Kidney epithelial cell (primary cell): Measurements from ENCODE around the gene CCSER2. TPM values are rescaled to one million over a fixed set of nuclear protein-coding genes. Genes with fewer than 3 reads are reported as not detected.
A peak's percentile ranks its signal among the peaks of the same experiment; 100 is the strongest.

Source experiments
- DNase-seq: peaks from one replicate; pipeline ENCODE4 v3.0.0-alpha.2; 2010; ENCODE audit warnings: low read depth
- H3K27me3 ChIP-seq: 2 replicates; pipeline ENCODE4 v1.6.0; 2011; ENCODE audit warnings: low read length; ENCODE audit not compliant: control insufficient read depth, insufficient read depth
- H3K36me3 ChIP-seq: 2 replicates; pipeline ENCODE4 v1.5.1; 2011; ENCODE audit warnings: low read length; ENCODE audit not compliant: control insufficient read depth, insufficient read depth
- H3K4me3 ChIP-seq: 2 replicates; pipeline ENCODE4 v1.5.1; 2011; ENCODE audit warnings: low read depth, mild to moderate bottlenecking, control low read depth, low read length
- total RNA-seq: library from RNA; depleted of rRNA; stranded (reverse); fragments of >200 nt; gene quantifications from 2 replicates; pipeline ENCODE4 v1.2.3, GENCODE V29; 2015
- TF ChIP-seq, protein P1 (sequence below): IDR thresholded peaks from 2 replicates; pipeline ENCODE4 v1.5.1; 2011; ENCODE audit warnings: mild to moderate bottlenecking, moderate library complexity, low read length, control low read depth, inconsistent platforms; ENCODE audit not compliant: insufficient read depth, poor library complexity, severe bottlenecking

The CCSER2 gene
- total RNA-seq, 1 donor from 2014 or later: 28.0 TPM

DNA sequence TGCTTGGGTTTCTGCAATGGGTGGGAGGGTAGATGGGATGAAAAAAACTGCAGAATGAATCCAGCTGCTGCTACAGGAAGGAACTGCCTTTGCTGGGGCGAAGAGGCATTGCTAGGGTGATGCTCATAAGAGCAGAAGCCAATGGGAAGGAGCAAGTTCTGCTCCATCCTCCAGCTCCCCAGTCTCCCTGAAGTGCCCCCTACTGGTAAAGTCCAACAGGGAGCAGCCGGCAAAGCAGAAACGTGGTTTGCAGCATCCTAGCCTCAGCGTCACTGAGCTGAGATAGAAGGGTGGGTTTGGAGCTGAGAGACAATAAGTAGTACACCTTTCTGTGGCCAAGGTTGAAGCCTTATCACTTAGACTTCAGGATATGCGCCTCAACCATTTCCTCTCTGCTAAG is 220.5 kb downstream of the CCSER2 start:
- DNase-seq: no peak
- H3K36me3 ChIP-seq: no peaks in the 10 kb centered on the region
- peaks cover 2% of the 10 kb centered on the region for H3K27me3 ChIP-seq
- TF ChIP-seq, protein P1, sequence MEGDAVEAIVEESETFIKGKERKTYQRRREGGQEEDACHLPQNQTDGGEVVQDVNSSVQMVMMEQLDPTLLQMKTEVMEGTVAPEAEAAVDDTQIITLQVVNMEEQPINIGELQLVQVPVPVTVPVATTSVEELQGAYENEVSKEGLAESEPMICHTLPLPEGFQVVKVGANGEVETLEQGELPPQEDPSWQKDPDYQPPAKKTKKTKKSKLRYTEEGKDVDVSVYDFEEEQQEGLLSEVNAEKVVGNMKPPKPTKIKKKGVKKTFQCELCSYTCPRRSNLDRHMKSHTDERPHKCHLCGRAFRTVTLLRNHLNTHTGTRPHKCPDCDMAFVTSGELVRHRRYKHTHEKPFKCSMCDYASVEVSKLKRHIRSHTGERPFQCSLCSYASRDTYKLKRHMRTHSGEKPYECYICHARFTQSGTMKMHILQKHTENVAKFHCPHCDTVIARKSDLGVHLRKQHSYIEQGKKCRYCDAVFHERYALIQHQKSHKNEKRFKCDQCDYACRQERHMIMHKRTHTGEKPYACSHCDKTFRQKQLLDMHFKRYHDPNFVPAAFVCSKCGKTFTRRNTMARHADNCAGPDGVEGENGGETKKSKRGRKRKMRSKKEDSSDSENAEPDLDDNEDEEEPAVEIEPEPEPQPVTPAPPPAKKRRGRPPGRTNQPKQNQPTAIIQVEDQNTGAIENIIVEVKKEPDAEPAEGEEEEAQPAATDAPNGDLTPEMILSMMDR: peak; percentile 20
- H3K4me3 ChIP-seq: no peak overlapping the region

DNA sequence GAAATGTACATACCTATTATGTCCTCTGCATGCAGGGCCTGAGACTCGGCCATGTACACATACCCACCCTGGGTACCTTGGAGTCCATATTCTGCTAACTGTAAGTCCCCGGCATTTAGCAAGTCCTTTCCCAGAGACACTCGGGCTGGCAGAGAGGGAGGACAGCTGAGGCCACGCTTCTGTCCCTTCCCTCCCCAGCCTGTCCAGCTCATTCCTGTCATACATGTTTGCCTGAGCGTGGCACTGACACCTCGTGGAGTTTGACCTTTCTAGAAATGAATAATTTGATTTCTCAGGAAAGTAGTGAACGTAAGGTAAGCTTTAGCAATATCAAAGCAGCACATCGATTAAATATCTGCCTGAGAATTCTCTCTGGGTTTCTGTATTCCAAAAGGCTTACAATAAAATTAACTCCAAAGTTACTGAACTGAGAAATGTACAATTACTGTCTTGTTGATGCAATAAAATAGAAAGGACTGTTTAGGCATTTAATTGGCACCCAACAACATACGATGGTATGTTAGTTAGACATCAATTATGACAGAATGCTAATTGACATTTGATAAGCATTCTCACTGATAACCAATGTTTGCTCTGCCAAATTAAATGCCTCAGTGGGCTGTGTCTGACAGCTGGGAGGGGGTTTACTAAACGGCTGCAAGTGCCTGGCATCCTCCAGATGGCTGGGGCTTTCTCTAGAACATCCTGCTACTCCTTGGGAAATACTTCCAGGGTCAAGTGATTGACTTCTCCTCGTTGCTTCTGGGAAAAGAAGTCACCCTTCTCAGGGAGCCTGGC is 221.2 kb downstream of the CCSER2 start:
- TF ChIP-seq, protein P1: no peak
- Histone ChIP-seq H3K4me3 (no peak overlapping the region), H3K36me3 (no peaks in the 10 kb centered on the region), H3K27me3 (peaks cover 2% of the 10 kb centered on the region)
- no peak for DNase-seq

DNA sequence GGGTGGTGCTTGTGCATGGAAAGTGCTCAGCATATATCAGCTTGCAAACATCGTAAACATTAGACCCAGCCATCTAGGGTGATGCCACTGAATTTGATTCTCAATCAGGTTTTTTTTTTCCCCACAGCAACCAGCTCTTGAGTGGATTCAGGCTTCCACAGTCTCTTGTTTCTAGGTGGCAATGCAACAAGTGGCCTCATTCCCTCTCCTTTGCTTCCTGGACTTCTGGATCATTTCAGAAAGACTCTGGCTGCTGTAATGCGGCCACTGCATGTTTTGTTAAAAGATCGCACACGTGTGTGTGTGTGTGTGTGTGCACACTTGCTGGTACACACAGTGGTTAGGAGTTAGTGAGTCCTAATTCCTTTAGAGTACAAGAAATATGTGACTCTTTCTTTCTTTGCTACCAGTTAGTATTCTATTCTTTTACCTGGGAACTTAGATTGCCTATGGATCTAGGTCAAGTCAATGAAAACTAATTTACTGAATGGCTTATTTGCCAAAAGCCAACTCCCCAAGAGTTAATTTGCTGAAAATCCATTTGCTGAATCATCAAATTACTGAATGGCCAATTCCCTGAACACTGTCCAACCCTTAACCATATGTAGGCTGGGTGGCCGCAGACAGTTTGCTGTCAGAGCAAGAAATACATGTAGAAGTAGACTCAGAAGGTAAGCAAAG is 222.5 kb downstream of the CCSER2 start:
- no peak for DNase-seq
- H3K4me3 ChIP-seq: no peak overlapping the region
- TF ChIP-seq, protein P1: no peak
- H3K36me3 ChIP-seq: no peaks in the 10 kb centered on the region
- H3K27me3 ChIP-seq: peaks cover 2% of the 10 kb centered on the region

DNA sequence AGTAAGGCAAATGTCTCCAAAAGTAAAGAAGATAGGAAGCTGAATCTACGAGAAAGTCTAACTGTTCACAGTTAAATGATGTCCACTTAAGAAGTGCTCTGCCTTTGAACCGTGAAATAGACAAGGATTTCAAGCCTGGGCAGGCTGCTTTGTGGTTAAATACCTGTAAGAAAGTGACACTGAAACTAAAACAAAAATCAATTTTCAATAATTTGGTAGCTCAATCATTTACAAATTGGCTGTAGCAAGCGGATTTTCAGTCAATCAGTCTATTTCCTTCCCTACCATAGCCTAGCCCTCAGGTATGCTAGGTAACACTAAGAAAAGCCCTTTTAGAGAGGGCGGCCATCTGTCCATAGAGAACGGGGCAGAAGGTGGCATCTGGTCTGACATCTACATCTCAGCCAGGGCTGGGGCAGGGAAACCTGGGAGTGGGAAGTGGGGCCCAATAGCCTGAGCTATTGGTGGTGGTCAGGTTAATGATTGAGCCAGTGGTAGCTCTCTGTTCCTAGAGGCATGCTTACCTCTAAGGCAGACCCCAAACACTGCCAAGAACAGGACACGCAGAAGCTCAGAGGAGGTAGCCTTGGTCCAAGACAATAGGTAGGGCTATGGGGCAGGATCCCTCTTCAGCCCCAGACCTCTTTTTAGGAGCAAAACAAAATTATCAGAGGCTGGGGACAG is 223.2 kb downstream of the CCSER2 start:
- Histone ChIP-seq H3K36me3 (no peaks in the 10 kb centered on the region), H3K27me3 (peaks cover 2% of the 10 kb centered on the region), H3K4me3 (no peak overlapping the region)
- TF ChIP-seq, protein P1: no peak
- DNase-seq: no peak

DNA sequence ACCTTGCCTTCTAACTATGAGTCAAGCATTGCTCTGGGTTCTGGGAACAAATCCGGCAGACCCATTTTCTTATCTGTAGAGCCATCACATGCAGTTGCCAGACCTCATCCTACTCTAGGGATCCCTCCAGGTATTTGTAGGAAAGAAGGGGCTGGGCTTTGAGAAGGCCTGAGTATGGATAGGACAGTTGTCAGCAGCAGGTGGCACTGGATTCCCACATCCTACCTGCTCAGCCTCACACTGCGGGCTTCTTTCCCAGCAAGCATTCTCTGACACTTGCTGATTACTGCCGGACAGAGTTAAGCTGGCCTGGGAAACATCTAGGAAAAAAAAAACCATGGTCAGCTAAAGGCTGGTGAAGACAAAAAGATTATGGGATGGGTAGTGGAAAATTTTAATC is 224.1 kb downstream of the CCSER2 start:
- TF ChIP-seq, protein P1: no peak
- no peak overlapping the region for H3K4me3 ChIP-seq
- no peaks in the 10 kb centered on the region for H3K36me3 ChIP-seq
- DNase-seq: no peak
- H3K27me3 ChIP-seq: peaks cover 2% of the 10 kb centered on the region
